Parathyroid adenoma (tissue), 2 donors: ENCODE data around the gene ERCC6L.
A peak's percentile ranks its signal among the peaks of the same experiment; 100 is the strongest.

Source experiments
- H2AFZ ChIP-seq: fragments of 300-600 bp; sonication (generic); one replicate; pipeline ENCODE4 v1.7.0; 2017; ENCODE audit warnings: antibody characterized with exemption, mild to moderate bottlenecking
- H3K27ac ChIP-seq: fragments of 300-600 bp; sonication (generic); one replicate; pipeline ENCODE4 v1.7.0; 2017
- H3K27me3 ChIP-seq: fragments of 300-600 bp; sonication (generic); one replicate; pipeline ENCODE4 v1.7.0; 2017; ENCODE audit warnings: low read length; ENCODE audit not compliant: control insufficient read depth, insufficient read depth
- H3K36me3 ChIP-seq: fragments of 300-600 bp; sonication (generic); one replicate; pipeline ENCODE4 v1.7.0; 2017; ENCODE audit warnings: low read length; ENCODE audit not compliant: control insufficient read depth, insufficient read depth
- H3K4me1 ChIP-seq: fragments of 300-600 bp; sonication (generic); one replicate; pipeline ENCODE4 v1.7.0; 2017; ENCODE audit warnings: control low read depth
- H3K4me2 ChIP-seq: fragments of 300-600 bp; sonication (generic); one replicate; pipeline ENCODE4 v1.7.0; 2017; ENCODE audit warnings: low read length
- H3K4me3 ChIP-seq: fragments of 300-600 bp; sonication (generic); one replicate; pipeline ENCODE4 v1.7.0; 2017; ENCODE audit warnings: low read depth, low read length
- H3K79me2 ChIP-seq: fragments of 300-600 bp; sonication (generic); one replicate; pipeline ENCODE4 v1.7.0; 2017; ENCODE audit warnings: control low read depth
- H3K9ac ChIP-seq: fragments of 300-600 bp; sonication (generic); one replicate; pipeline ENCODE4 v1.7.0; 2017; ENCODE audit warnings: mild to moderate bottlenecking
- H3K9me3 ChIP-seq: fragments of 300-600 bp; sonication (generic); one replicate; pipeline ENCODE4 v1.7.0; 2017; ENCODE audit warnings: low read length; ENCODE audit not compliant: control insufficient read depth
- TF ChIP-seq, protein P1 (sequence below): fragments of 300-600 bp; sonication (generic); IDR thresholded peaks from one replicate; pipeline ENCODE4 v1.7.0; 2017; ENCODE audit warnings: antibody characterized with exemption, mild to moderate bottlenecking
- donor health status: primary hyperparathyroidism.

ERCC6L gene

DNA sequence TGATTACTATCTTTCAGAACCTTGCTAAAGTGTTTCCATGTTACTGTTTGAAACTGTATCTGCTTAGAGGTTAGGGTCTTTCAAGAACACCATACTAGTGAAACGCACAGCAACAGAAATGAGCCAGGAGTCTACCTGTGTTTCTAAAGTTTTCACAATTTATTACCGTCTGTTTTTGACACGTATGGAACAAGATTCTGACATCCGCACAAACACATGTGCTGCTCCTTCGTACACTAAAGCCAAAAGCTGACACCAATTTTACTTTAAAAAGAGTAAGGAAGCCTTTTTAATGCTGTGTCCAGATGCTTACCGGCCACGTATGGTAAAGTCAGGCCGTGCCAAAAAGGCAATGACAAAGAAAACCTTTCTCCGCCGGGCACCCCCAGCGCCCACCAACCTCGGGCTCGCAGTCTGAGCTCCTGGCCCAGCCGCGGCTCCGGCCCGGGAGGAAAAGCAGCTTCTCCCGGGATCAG is 37.7 kb upstream of the ERCC6L start:
- TF ChIP-seq, protein P1, sequence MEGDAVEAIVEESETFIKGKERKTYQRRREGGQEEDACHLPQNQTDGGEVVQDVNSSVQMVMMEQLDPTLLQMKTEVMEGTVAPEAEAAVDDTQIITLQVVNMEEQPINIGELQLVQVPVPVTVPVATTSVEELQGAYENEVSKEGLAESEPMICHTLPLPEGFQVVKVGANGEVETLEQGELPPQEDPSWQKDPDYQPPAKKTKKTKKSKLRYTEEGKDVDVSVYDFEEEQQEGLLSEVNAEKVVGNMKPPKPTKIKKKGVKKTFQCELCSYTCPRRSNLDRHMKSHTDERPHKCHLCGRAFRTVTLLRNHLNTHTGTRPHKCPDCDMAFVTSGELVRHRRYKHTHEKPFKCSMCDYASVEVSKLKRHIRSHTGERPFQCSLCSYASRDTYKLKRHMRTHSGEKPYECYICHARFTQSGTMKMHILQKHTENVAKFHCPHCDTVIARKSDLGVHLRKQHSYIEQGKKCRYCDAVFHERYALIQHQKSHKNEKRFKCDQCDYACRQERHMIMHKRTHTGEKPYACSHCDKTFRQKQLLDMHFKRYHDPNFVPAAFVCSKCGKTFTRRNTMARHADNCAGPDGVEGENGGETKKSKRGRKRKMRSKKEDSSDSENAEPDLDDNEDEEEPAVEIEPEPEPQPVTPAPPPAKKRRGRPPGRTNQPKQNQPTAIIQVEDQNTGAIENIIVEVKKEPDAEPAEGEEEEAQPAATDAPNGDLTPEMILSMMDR = no peak

GRCh38 chrX:72274526-72274925 is 35.7 kb upstream of the ERCC6L start:
- H3K4me3 ChIP-seq = no peak overlapping the region
- H3K27me3 ChIP-seq = no peaks in the 10 kb centered on the region
- no peak overlapping the region for H3K9ac ChIP-seq
- no peak overlapping the region for H3K4me2 ChIP-seq
- no peaks in the 10 kb centered on the region for H3K4me1 ChIP-seq
- TF ChIP-seq, protein P1 = no peak
- H3K79me2 ChIP-seq = no peaks in the 10 kb centered on the region
- H3K9me3 ChIP-seq = no peaks in the 10 kb centered on the region
- H2AFZ ChIP-seq = no peak overlapping the region
- no peak overlapping the region for H3K27ac ChIP-seq
- no peaks in the 10 kb centered on the region for H3K36me3 ChIP-seq

More for the DNA sequence above, 37.7 kb upstream of the ERCC6L start:
- H3K79me2 ChIP-seq = no peaks in the 10 kb centered on the region
- peak overlapping the region; percentile 76 for H3K4me2 ChIP-seq
- peak overlapping the region; percentile 73 for H3K4me3 ChIP-seq
- peak overlapping the region; percentile 73 for H3K27ac ChIP-seq
- peak overlapping the region; percentile 34 for H3K9ac ChIP-seq
- H3K27me3 ChIP-seq = no peaks in the 10 kb centered on the region
- peaks cover 3% of the 10 kb centered on the region for H3K4me1 ChIP-seq
- no peaks in the 10 kb centered on the region for H3K36me3 ChIP-seq
- H3K9me3 ChIP-seq = no peaks in the 10 kb centered on the region
- peak overlapping the region; percentile 75 for H2AFZ ChIP-seq

DNA sequence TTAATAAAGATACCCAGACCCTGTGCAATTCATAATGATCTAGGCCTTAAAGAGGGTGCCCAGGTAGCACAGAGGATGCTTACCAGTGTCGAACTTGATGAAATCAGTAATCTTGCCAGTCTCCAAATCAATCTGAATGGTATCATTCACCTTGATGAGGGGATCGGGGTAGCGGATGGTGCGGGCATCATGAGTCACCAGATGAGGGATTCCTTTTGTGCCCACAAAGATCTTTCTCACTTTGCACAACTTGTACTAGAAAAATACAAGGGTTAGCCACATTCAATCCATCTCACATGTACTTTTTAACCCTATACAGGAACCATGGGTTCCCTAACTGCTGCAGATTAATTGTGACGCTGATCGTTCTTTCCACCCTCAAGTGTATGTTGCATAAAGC is 34.9 kb upstream of the ERCC6L start:
- H3K27me3 ChIP-seq = no peaks in the 10 kb centered on the region
- H2AFZ ChIP-seq = no peak overlapping the region
- TF ChIP-seq, protein P1 = no peak
- no peak overlapping the region for H3K4me2 ChIP-seq
- no peak overlapping the region for H3K9ac ChIP-seq
- no peak overlapping the region for H3K4me3 ChIP-seq
- no peak overlapping the region for H3K27ac ChIP-seq
- H3K79me2 ChIP-seq = no peaks in the 10 kb centered on the region
- H3K36me3 ChIP-seq = no peaks in the 10 kb centered on the region
- H3K4me1 ChIP-seq = no peaks in the 10 kb centered on the region
- H3K9me3 ChIP-seq = no peaks in the 10 kb centered on the region

DNA sequence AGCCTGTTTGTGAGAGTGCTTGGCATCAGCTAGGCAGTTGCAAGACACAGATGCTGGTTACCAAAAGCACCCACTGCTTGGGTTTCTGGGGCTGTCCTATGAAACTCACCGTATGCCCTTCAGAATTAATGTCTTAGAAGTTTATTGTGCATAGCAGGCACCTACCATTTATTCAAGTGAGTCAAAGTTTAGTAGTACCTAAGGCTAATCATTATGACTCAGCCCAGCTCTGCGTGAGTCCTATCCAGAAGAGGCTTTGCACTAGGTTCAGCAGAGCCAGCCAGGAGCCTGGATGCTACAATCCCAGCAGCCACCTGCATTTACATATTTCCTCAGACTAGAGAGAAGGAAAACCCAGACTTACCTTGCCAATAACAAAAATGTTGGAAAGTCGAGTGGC is 34.0 kb upstream of the ERCC6L start:
- Histone ChIP-seq H3K27me3 (no peaks in the 10 kb centered on the region), H2AFZ (no peak overlapping the region), H3K4me3 (no peak overlapping the region), H3K9me3 (no peaks in the 10 kb centered on the region), H3K9ac (no peak overlapping the region), H3K4me1 (no peaks in the 10 kb centered on the region), H3K79me2 (no peaks in the 10 kb centered on the region), H3K27ac (no peak overlapping the region), H3K4me2 (no peak overlapping the region), H3K36me3 (no peaks in the 10 kb centered on the region)
- TF ChIP-seq, protein P1 = no peak

- Histone ChIP-seq H3K27me3 (no peaks in the 10 kb centered on the region), H3K27ac (no peak overlapping the region), H3K36me3 (no peaks in the 10 kb centered on the region), H3K4me1 (no peaks in the 10 kb centered on the region), H3K79me2 (no peaks in the 10 kb centered on the region), H2AFZ (no peak overlapping the region), H3K4me2 (no peak overlapping the region), H3K9me3 (no peaks in the 10 kb centered on the region), H3K9ac (no peak overlapping the region), H3K4me3 (no peak overlapping the region)
- TF ChIP-seq, protein P1 = no peak
These were observed 33.0 kb upstream of the ERCC6L start for GRCh38 chrX:72271812-72272211.
